HG03432 (cell line): ENCODE results near the gene SLC51B.
A peak's percentile ranks its signal among the peaks of the same experiment; 100 is the strongest.

Experiments used
- ATAC-seq: cut with Tn5 transposase; IDR thresholded peaks from one replicate; pipeline ENCODE4 v1.9.1; 2021; ENCODE audit warnings: mild to moderate bottlenecking, moderate library complexity; ENCODE audit not compliant: unreplicated experiment

Gene SLC51B

DNA sequence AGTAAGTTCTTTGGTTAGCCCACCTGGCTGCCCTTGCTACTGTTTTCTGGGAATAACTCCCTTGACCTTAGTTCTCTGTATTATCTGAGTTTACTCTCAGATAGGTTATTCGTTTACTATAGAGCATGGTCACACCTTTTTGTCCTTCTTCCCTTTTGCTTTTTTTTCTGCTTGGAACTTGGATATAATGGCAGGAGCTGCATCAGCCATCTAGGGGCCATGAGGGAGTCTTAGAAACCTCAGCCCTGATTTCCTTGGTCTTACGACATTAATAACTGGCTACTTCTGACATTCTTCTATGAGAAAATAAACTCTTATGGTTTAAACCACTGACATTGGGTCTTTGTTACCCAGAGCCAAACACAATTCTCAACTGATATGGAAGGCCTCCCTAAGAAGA is 3.4 kb upstream of the SLC51B start:
- ATAC-seq = no peak

DNA sequence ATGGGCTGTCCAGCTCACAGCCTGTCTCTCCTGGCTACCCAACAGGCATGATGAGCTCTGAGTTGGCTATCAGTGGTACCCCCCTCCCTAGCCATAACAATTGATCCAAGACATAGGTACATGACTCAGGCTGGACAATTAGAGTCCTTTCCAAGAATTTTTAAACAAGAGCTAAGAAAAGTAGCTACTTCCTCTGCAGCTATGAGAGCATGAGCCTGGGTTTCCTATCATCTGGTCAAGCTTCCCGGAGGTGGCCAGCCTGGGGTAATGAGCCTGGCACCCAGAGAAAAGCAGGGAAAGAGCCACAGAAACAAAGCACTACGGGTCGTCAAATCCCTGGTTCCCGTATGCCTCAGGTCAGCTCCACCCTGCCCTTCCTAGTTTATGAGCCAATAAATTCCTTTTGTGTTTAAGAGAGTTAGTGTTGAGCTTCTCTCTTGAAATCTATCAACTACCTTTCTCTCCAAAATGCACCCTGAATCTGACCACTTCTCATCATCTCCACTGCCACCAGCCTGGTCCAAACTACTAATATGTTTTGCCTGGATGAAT is 2.3 kb upstream of the SLC51B start:
- ATAC-seq = no peak

DNA sequence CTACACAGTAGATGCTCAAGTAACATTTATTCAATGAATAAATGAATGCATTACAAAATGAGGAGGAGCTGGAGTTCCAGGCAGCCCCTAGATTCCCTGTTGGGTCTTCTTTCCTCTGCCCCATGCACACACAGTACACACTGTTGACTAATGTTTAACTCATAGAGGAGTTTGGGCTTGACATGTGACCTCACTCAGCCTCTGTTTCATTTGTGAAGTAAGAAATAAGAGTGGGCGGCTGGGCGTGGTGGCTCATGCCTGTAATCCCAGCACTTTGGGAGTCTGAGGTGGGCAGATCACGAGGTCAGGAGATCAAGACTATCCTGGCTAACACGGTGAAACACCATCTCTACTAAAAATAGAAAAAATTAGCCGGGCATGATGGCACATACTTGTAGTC is 969 bp upstream of the SLC51B start:
- peak; percentile 55 for ATAC-seq

DNA sequence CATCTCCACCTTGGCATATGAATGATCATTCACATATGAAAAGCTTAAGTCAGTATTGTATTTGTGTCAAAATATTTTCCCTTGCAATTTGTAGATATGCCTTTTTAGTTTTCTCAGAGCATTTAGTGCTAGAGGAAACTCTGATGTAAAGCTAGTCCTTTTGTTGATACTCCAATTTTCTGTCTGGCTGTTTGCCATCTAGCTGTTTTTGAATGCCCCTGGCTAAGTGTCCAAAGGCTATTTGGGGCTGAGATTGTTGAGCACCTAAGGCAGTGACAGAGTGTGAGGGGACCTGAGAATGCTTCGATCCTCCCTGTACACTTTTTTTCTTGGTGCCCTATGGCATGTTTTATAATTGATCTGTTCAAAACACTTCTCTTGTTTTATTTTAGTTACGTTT is 3.1 kb downstream of the SLC51B start:
- no peak for ATAC-seq

DNA sequence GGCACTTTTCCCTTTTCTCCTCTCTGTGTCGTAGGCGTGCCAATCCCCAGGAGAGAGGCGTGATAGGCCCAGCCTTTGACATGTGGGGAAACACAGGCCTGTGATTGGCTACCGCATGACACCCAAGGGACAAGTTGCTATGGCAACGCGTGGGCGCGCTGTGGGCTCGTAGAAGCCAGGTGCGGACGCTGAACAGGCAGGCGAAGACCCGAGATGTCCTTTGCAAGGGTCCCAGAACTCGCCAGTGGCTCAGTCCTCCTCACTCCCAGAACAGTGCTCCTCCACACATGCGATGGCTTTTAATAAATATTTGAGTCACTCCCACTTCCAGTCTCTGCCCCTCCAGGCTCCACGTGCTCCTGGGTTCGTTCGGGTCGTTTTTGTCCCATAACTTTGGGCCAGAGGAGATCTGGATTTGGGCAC is 4.2 kb downstream of the SLC51B start:
- peak; percentile 89 for ATAC-seq

DNA sequence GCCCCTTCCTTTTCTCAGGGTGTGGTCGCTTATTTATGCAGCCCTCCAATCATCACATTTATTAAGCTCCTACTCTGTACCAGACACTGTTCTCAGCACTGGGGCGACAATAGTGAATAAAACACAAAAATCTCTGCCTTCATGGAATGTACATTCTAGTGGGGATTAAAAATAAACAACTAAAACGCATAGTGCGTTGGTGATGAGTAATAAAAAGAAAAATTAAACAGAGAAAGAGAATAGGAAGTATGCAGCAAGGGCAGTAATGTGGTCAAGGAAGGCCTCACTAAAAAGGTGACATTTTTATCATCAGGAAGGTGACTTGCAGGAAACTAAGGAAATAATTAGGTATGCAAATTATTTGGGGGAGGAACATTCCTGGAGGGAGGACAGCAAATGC is 5.1 kb downstream of the SLC51B start:
- no peak for ATAC-seq

DNA sequence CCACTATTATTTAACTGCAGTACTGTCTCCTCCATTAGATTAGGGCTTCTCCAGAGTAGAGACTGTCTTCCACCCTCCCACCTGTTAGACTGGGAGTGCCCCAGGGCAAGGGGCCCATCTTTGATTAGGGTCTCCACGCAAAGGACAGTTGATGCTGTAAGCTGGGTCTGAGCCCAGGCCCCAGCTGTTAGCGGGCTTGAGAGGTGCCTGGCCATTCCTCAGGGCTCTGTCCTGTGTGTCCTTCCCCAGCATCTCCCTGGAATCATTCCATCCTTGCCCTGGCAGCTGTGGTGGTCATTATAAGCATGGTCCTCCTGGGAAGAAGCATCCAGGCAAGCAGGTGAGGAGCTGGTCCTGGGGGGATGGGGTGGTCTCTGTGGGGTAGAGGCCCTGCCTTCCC is 6.1 kb downstream of the SLC51B start:
- no peak for ATAC-seq

DNA sequence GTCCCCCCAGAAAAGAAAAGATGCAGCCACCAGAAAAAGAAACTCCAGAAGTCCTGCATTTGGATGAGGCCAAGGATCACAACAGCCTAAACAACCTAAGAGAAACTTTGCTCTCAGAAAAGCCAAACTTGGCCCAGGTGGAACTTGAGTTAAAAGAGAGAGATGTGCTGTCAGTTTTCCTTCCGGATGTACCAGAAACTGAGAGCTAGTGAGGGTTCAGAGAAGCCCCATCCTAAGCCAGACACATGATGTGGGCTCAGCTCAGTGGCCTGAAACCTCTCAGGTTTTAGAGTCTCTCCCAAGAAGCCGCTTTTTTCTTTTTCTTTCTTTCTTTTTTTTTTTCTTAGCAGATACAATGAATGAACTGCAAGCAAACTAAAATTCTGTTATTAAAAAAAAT is 7.8 kb downstream of the SLC51B start:
- ATAC-seq = no peak

DNA sequence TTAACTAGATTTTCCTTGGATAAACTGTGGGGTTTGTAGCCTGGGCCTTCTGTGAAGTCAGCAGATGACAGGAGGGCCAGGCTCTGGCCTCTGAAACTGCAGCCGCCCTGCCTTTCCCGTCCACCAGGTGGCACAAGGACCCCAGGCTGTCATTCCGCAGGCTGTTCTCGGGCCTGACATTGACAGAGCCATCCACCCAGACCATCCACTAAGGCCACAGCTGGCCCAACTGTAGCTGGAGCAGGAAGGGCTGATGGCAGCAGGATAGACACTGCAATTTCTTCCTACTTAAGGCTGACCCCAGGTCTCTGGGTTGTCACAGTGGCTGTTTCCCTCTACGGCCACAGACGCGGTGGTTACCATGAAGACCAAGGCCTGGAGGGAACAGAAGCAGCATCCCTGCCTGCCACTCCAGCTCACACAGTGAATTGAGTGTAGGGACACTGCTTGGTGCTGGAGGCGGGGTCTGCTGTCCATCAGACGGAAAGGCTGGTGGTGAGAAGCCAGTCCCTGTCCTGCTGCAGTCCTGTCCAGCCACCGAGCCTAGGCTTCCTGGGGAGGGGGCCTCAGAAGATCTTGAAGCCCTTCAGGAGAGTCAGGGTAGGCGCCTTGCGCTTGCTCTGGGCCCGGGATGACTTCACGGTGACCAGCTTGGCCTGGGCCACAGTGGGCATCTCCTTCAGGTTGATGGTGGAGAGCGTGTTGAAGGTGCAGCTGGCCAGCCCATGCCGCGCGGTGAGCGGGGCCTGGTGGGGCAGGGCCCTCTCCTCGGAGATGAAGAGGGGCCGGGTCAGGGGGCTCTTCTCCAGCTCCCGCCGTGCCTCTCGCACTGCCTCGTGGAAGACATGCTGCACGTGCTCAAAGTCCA is 9.4 kb downstream of the SLC51B start:
- no peak for ATAC-seq

DNA sequence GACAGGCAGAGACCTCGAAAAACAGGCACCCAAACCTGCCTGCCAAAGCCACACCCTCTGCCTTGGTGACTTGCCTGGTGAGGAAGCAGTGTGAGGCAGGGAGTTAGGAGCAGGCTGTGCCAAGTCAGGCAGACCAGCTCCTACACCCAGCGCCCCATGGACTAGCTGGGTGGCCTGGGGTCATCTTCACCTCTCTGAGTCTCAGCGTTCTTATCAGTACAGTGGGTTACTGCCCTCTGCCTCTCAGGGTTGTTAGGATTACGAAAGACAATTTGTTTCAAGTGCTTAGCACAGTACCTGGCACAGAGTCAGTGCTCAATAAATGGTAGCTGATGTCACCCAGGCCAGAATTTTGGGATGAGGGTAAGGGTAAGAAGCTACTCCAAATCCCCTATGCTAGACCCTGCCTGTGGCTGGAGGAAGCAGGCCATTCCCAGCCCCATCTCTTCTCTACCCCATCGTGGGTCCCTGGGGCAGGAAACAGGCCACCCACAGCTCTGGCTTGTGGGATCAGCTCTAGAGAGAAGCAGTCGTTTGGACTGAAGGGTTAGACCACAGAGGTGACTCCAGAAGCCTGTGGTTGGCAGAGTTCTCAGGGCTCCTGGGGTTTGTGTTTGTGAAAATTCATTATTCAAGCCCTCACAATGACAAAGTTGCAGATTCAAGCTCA is 10.1 kb downstream of the SLC51B start:
- ATAC-seq = no peak

DNA sequence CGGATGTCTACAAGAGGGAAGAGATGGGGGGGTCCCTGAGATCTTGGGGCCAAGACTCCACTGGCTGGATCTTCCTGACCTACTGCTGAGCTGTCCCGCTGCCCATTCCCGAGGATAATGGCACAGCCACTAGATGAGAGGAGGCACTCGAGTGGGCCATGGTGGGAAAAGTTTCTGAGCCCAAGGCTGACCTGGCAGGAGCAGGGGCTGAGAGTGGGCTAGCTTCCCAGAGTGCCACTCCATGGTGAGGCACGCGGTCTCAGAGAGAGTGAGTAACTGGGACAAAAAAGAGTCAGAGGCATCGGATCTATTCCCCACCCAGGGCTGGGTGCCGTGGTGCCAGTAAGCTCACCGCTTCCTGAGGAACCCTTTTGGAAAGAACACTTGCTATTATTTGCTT is 10.9 kb downstream of the SLC51B start:
- no peak for ATAC-seq

DNA sequence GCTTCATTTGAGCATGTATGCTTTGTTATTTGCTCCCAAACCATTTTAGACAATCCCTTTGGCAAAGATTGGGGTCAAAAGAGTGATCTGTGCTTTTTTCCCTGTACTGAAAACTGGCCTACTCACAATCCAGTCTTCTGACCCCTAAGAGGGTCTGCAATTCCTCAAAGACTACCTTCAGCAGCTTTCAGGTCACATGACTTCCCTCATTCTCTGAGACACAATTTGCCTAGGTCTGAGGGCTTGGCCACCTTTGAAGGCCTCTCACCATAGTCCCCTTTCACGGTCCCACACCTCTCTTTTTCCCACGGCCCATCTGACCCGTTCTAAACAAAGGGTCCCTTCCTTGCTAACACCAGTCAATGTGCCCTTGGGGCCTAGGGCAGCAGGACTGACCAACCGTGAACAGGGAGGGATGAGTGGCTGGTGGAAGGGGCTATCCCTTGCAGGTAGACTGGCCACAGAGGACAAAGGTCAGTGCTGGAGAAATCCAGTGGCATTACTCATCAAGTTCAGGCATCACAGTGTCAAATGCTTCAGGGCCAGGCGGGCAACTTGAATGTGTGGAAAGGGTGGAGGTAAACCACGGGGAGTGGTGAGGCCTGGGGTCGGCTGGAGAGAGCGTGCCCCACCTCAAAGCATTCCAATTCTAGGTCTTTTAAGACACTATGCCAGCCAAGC is 11.8 kb downstream of the SLC51B start:
- no peak for ATAC-seq

DNA sequence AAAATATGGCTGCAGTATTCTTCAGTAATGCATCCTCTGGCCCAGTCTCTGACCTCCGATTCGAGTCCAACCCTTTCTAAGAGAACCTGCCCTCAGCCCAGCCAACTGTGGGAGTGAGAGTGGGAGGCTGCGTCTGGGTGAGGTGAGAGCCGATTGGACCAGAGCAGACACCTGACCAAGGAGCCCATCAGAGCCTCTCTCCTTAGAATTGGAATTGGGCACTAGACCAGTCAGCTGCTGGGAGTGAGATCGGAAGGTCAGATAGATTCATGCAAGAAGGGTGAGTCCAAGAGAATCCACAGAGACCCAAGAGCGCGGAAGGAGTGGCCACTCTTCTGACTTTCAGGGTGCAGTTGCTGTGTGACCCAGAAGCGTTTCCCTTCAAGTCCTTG is 12.4 kb downstream of the SLC51B start:
- no peak for ATAC-seq

DNA sequence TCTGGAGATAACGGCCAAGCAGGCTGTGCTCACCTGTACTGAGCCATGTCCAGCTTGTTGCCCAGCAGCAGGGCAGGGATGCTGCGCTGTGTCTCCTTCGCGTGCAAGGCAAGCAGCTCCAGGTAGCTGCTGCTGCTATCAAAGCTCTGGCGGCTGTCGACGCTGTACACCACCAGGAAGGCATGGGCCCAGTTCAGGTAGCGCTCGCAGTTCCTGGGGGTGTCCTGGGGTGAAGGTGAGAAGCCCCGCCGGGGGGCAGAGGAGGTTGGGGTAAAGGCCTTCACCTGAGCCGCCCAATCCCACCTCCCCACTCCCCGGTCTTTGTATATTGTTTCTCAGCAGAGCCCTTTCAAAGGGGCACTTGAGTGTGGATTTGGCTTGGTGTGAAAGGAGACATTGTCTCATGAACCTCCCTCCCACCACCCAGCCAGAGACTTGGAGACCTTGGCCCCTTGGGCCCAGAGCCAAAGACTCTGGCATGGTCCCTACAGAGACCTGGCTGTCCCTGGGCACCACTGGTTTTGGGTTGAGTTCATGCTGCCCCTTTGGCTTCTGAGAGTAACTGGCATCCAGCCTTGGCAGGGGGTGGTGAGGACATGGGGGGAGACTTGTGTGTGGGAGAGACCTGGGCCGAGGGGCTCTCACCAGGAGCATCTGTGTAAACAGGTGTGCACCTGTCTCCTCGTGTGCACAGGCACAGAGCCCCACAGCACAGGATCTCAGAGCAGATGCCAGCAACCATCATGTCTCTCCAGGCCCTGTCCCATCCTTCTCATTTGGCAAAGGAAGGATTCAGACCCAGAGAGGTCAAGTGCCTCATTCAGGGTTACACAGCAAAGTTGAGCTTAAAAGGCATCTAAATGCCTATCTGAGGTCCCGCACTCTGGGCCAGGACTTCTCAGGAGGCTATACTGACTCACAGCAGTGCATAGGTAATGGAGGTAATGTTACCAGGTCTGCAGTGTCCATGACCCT is 13.5 kb downstream of the SLC51B start:
- ATAC-seq = no peak

DNA sequence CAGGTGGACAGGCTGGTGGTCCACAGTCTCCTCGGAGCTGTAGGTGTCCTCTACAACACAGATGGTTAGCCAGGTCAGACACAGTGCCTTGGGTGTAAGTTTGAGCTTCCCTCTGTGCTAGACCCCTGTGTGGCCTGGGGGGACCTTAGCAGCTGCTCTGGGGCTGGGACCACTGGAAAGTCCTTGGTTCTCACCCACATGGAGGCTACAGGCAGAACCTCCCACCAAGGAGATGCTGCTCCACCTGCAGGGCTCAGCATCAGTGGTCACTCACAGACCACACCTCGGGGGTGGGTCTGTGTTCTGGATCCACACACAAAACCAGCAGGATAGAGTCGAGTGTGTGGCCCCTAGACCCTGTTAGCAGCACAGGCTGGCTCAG is 14.2 kb downstream of the SLC51B start:
- no peak for ATAC-seq

DNA sequence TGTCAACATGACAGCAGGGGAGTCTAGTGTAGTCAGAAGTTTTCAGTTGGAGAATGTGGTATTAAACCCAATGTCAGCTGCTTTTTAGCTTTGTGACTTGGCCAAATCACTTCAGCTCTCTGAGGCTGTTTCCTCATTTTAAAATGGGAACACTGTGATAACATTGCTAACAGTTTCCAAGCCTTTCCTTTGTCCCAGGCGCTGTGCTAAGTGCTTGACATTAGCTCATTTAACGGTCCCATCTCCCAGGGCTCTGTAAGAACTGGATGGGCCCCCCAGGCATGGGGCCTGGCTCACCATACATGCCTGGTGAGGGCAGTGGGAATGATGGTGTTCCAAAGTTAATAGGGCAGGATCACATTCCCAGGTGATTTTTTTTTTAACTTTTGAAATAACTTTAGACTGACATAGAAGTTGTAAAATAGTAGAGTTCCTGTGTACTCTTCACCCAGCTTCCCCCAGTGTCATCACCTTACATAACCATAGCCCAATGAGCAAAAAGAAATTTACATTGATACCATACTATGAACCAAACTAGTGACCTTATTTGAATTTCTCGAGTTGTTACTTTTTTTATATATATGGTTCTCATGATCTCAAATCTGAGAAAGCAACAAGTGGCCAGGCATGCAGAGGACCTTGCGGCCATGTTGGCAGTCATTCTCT is 14.9 kb downstream of the SLC51B start:
- ATAC-seq = no peak

DNA sequence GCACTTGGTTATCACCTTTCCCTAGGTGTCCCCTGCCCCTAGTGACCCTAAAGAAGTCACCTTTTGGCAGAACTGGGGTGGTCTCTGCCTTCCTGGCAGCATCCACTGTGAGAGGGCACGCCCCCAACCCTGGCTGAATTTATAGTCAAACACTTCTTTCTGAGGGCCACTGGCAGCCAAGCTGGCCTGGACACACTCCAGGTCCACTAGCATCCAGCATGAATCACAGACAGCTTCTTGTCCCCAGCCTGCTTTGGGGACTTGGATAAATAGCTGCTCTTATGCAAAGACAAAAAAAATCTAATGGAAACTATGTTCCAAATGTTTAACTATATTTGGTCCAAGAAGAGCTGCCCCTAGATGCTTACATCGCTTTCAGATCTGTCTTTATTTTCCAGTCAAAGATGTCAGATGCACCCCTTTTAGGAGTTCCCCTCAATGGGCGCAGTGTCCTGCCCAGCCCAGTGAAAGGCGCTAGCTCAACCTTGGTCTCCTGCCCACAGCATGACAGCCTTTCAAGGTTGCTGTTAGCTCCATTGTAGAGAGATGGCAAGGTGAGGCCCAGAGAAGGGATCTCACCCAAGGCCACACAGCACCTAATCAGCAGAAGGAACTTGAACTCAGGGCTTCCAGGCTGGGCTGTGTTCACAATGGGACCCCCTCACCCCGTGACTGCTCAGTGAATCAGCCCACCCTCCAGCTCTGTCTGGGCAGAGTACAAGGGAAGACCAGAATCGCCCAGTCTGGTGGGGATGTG is 15.6 kb downstream of the SLC51B start:
- ATAC-seq = no peak

DNA sequence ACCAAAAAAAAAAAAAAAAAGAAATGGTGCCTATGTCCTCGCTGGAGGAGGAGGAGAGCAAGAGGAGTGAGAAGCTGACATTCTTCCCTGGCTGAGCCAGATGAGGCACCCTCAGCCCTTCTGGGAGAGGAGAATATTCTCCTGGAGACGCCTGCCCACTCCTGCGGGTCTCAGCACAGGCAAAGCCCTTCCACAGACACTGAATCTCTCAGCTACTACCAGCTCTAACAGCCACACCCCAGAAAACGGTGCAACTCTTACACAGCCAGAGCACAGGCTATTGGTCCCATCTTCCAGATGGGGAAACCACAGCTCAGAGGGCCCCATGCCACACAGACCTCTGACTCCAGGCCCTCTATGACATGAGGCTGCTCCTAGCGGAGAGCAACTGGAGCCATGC is 16.9 kb downstream of the SLC51B start:
- no peak for ATAC-seq

DNA sequence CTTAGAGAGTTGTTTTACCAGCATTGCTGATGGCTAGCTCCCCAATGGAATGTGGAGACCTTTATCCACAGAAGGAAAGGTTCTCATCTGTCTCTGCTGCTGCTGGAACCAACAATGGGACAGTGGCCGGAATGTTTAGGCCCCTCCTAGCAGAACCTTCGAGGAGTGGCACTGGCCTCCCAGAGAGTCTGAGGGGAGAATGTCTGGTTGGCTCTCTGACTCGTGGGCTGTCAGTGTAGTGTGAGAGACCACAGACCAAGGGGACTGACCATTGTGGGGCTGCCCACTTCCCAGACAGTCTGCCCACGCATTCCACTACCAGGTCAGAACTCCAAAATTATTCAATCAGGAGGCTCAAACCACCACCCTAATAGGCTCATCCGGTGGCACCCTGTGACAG is 17.5 kb downstream of the SLC51B start:
- no peak for ATAC-seq
